LoVo (cell line): ENCODE results near the gene MAMSTR.

Source experiments
- DNase-seq: peaks from one replicate; pipeline ENCODE4 v3.0.0-alpha.2; 2016; ENCODE audit warnings: low spot score

Gene MAMSTR

GRCh38 chr19:48746110-48746509, 26.6 kb upstream of the MAMSTR start:
- DNase-seq, result no peak

GRCh38 chr19:48745208-48745995, 25.9 kb upstream of the MAMSTR start:
- DNase-seq, result peak; percentile 53

GRCh38 chr19:48742096-48742495, 22.6 kb upstream of the MAMSTR start:
- no peak for DNase-seq

DNA sequence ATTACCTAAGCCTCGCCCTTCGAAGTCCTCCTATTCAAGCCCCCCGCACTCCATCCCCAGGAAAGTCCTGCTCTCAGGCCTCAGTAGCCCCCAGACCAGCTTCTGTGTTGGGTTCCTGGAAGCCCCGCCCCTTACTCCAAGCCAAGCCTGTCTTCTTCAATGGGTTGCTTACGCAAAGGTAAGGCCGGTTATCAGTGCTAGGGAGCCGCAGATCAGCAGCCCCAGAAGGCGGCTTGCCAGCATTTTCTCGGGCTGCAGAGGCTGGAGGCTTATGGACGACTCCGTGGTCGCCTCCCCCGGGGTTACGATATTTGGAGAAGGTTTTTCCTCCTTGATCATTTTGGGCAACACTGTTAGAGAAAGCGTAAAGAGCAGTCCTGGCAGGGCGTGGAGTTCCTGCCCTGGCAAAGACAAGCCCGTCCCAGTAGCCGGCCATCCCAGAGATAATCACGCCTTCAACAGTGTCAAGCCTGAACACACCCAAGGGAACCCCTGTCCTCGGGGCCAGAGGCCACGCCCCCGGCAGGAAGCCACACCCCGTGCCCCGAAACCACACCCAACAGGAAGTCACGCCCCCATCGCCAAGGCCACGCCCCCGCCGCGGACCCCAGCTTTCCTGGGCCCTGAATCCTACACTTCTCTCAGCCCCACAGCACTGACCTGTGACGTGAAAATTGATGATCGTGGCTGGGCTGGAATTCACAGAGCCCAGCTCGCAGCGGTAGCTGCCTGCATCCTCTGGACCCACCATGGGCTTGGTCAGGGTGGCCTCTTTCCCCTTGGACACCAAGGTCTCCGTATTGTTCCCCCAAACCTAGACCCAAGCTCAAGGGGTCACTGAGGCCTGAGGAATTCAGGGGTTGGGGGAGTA, 21.8 kb upstream of the MAMSTR start:
- peak; percentile 46 for DNase-seq

GRCh38 chr19:48740164-48740972, 20.8 kb upstream of the MAMSTR start, which contains the start of gene RASIP1:
RASIP1 (minus strand) TSS chr19:48740610; CDS start chr19:48740282, 328 bp downstream.
- DNase-seq, result no peak

DNA sequence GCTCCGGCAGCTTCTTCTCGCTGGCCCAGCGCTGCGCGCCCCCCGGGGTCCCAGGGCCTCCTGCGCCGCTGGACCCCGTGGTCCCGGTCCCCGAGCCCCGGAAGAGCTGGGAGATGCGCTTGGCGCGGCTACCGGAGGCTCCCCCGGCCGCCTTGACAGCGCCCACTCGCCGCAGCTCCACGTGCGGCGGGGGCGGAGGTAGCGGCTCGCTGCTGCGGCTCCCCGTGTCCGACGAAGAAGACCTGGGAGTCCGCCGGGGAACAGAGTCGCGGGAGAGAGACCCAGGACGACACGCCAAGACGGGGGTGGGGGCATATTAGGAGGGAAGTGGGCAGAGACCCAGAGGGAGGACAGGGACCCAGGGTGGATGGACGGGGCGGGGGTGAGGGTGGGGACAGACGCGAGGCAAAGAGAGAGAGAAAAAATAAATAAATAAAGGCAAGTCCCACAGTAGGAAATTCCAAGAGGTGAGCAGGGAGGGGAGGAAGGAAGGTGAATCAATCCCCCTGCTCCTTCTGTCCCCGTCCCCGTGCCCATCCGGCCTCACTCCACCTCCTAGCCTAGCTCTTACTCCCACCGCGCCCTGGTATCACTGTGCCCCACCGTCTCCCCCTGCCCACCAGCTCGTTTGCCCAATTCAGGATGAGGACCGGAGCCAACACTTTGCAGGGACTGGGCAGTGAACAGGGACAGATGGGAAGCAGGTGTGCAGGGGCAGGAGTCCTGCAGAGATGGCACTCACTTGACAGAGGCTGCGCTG, 20.1 kb upstream of the MAMSTR start:
- no peak for DNase-seq

DNA sequence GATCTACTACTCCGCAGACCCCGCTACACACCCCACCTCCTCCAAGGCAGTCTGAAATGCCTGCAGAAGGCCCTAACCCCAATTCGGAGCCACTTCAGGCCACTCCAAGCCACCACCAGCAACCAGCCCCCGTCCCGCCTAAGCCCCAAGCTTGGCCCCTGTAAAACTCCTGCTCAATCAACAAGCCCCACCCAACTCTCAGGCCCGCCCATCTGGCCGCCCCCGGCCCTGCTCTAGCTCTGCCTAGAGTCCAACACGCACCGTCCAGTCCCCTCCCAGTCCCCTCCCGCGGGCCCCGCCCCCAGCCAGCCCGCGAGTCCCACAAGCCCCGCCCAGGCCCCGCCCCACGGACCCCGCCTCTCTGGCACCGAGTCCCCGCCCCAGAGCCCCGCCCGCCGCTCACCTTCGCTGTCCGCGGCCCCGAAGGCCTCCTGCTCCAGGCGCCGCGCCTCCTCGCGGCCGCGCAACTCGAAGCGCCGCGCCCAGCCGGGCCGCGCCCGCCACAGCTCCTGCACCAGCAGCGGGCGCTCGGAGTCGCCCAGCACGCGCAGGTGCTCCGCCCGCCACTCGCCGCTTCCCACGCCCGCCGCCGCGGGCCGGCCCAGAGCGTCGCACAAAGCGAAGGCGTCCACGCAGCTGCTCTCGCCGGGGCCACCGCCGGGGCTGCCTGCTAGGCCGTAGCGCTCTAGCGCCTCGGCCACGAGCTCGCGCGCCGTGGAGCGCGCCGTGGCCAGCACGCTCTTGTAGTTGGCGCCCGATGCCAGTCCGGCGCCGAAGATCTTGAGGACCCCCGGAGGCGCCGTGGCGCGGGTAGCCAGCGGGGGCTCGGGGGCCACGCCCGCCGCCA, 19.3 kb upstream of the MAMSTR start:
- peak; percentile 93 for DNase-seq

DNA sequence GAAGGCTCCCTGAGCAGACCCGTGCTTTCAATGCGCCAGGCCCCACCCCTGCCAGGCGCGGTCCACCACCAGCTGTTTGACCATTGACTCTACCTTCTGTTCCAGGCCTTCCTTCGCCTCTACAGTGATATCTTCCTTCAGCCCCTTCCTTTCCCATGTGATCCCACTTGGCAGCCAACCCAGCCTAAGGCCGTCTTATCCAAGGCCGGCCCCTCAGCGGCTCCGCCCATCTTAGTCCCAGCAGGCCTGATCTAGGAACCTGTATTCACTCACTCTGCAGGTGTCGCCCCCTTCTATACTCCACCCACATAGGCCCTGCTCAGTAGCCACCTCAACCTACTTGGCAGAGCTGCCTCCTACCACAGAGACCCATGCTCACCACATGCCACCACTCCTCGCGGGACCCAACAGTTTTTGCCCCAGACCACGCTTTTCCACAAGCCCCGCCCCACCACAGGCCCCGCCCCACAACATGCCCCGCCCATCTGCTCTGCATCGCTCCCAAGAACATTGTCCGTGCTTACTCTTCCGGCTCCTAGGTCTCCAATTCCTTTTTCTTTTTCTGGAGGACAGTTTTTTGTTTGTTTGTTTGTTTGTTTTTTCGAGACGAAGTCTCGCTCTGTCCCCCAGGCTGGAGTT, 18.0 kb upstream of the MAMSTR start:
- no peak for DNase-seq

GRCh38 chr19:48735031-48735615, 15.6 kb upstream of the MAMSTR start:
- no peak for DNase-seq

GRCh38 chr19:48734625-48735024, 15.1 kb upstream of the MAMSTR start:
- no peak for DNase-seq

DNA sequence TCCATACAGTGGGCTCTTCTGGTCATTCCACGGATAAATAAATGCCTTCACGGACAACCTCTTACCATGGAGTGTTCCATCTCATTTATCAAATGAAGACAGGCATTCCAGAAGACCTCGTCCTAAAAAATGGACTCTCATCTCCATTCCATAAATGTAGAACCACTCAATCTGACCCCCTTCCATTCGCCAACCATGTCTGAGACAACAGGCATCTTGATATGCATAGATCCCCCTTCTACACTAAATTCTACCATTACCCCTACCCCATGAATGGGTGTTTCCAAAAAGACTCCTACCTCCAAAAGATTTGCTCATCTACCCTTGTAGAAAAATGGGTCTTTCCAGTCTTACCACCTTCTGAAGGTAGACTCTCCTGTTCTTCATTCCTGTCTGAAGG, 11.9 kb upstream of the MAMSTR start:
- no peak for DNase-seq

GRCh38 chr19:48728911-48729664, 9.6 kb upstream of the MAMSTR start:
- DNase-seq, result no peak

GRCh38 chr19:48726556-48726955, 7.0 kb upstream of the MAMSTR start:
- DNase-seq, result no peak

DNA sequence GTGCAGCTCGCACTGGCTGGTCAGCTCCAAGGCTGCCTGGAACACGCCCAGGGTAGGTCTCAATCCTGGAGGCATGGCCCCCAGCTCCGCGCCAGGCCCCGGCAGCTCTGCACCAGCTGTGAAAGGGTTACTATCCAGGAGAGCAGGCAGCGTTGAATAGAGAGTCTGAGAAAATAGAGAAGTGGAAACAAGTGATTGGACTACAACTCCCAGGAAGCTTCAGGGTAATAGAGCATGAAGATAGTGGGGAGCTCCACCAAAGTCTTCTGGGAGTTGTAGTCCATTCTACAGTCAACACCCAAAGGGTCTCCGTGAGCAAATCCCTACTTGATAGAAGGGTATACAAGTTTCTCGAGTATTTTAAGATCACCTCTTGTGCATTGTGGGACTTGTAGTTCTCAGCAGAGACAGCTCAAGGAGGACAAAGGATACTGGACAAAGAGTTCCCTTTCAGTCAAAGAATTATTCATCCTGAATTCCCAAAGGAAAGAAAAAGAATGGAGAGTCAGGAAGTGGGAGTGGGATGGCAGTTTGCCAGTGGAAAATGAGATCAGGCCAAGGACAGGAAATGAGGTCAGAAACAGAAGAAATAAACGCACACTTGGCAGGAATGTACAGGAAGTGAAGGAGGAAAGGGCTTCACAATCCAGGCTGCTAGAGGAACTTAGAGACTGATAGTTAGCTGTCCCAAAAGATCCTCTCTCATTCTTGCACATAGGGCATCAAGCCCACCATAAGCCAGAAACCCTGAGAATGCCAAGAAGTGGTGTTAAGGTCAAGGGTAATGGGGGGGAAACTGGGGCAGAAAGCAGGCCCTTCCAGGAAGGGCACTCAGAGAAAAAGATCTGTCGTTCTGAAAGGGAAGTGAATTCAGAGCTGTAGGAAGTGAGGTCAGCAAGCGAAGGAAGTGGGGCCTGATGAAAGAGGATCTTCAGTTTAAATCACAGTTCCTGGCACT, 5.5 kb upstream of the MAMSTR start:
- peak; percentile 30 for DNase-seq

DNA sequence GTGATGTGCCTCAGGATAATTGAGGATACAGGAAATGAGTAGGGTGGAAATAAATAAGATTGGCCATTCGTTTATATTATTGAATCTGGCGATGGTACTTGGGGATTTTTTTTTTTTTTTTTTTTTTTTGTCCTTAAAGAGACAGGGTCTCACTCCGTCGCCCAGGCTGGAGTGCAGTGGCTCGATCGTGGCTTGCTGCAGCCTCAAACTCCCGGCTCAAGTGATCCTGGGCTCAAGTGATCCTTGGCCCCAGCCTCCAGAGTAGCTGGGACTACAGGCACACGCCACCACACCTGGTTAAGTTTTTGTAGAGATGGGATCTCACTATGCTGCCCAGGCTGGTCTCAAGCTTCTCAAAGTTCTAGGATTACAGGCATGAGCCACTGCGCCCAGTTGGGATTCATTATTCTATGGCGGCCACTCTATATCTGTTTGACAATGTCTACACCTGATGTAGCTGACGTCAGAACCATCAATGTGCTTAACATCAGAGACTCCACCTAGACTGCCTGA, 2.7 kb upstream of the MAMSTR start:
- DNase-seq, result no peak

GRCh38 chr19:48720613-48721296, 1.2 kb upstream of the MAMSTR start:
- DNase-seq, result peak; percentile 98

GRCh38 chr19:48720251-48720612, 707 bp upstream of the MAMSTR start:
- no peak for DNase-seq
